ENCODE results near the gene KCNK7. TPM values are rescaled to one million over a fixed set of nuclear protein-coding genes. Genes with fewer than 3 reads are reported as not detected.

The KCNK7 gene
- total RNA-seq, 1 donor, result 0.09 TPM

GRCh38 chr11:65621460-65621859 is 25.9 kb upstream of the KCNK7 start:
- no peak overlapping the region for H3K4me3 ChIP-seq (ENCODE audit: low read depth, low read length)
- no peak for DNase-seq (ENCODE audit: low read depth)
- TF ChIP-seq CTCF (IDR thresholded peaks at IDR 0.05; ENCODE audit: insufficient read depth, low read length), result no peak

- TF ChIP-seq CTCF (IDR thresholded peaks at IDR 0.05; ENCODE audit: insufficient read depth, low read length), result no peak
- no peak overlapping the region for H3K4me3 ChIP-seq (ENCODE audit: low read depth, low read length)
- DNase-seq (ENCODE audit: low read depth), result no peak
Measured at GRCh38 chr11:65620666-65621065, 25.1 kb upstream of the KCNK7 start.

- H3K4me3 ChIP-seq (ENCODE audit: low read depth, low read length), result no peak overlapping the region
- TF ChIP-seq CTCF (IDR thresholded peaks at IDR 0.05; ENCODE audit: insufficient read depth, low read length), result no peak
- DNase-seq (ENCODE audit: low read depth), result no peak
Measured at GRCh38 chr11:65619281-65619928, 23.8 kb upstream of the KCNK7 start.

- TF ChIP-seq CTCF (IDR thresholded peaks at IDR 0.05; ENCODE audit: insufficient read depth, low read length), result no peak
- no peak for DNase-seq (ENCODE audit: low read depth)
- no peak overlapping the region for H3K4me3 ChIP-seq (ENCODE audit: low read depth, low read length)
Measured at GRCh38 chr11:65618763-65619162, 23.2 kb upstream of the KCNK7 start.

- TF ChIP-seq CTCF (IDR thresholded peaks at IDR 0.05; ENCODE audit: insufficient read depth, low read length), result no peak
- no peak for DNase-seq (ENCODE audit: low read depth)
- no peak overlapping the region for H3K4me3 ChIP-seq (ENCODE audit: low read depth, low read length)
Measured at GRCh38 chr11:65617990-65618751, 22.6 kb upstream of the KCNK7 start.

- no peak for DNase-seq (ENCODE audit: low read depth)
- TF ChIP-seq CTCF (IDR thresholded peaks at IDR 0.05; ENCODE audit: insufficient read depth, low read length), result no peak
- H3K4me3 ChIP-seq (ENCODE audit: low read depth, low read length), result peak overlapping the region; percentile 74
Measured at GRCh38 chr11:65617136-65617850, 21.7 kb upstream of the KCNK7 start.
